Breast epithelium (tissue), 3 donors: ENCODE measurements around the gene MRPL9.

Source experiments
- POLR2A ChIP-seq: fragments of 450-650 bp; IDR thresholded peaks from one replicate; pipeline ENCODE4 v1.6.1; 2016; ENCODE audit warnings: antibody characterized with exemption, mild to moderate bottlenecking, moderate library complexity
- POLR2AphosphoS5 ChIP-seq, 3 donors: sonication (generic); formaldehyde crosslinking; IDR thresholded peaks; one replicate each; pipeline ENCODE4 v1.6.1; 2017; ENCODE audit warnings: antibody characterized with exemption in 3 of 3

- no peak for TF ChIP-seq POLR2A
- no peak for TF ChIP-seq POLR2AphosphoS5 (IDR thresholded peaks at IDR 0.05)
These were observed 47.9 kb upstream of the MRPL9 start for GRCh38 chr1:151811181-151811580.
